Measurements from ENCODE around the gene SLC34A3. TPM values are rescaled to one million over a fixed set of nuclear protein-coding genes. Genes with fewer than 3 reads are reported as not detected.

SLC34A3 gene
- total RNA-seq, 1 donor from 2014 or later: not detected

GRCh38 chr9:137192448-137192780 lies 38.3 kb upstream of the SLC34A3 start:
- TF ChIP-seq CTCF (IDR thresholded peaks at IDR 0.05): no peak
- H3K27ac Mint-ChIP-seq: no peak overlapping the region
- intact Hi-C loops (cut with micrococcal nuclease): no loop called here
- H3K4me1 Mint-ChIP-seq: peaks cover 23% of the 10 kb centered on the region
- H3K9me3 Mint-ChIP-seq: no peaks in the 10 kb centered on the region
- ChIA-PET POLR2A (interaction anchor here (0.6 to 0.8 kb wide), 2 partner anchors 31 to 41 kb away, joined by 3 to 4 read pairs; no protein-coding TSS in a partner anchor), CTCF (no interaction called here)
- peaks cover 24% of the 10 kb centered on the region for H3K36me3 Mint-ChIP-seq (ENCODE audit: low read depth)
- no peak for DNase-seq
- no peaks in the 10 kb centered on the region for H3K27me3 Mint-ChIP-seq
- no peak overlapping the region for H3K4me3 Mint-ChIP-seq
- no peak for ATAC-seq (ENCODE audit: low read depth)

- H3K36me3 Mint-ChIP-seq (ENCODE audit: low read depth): peaks cover 19% of the 10 kb centered on the region
- no peak overlapping the region for H3K4me3 Mint-ChIP-seq
- H3K27ac Mint-ChIP-seq: no peak overlapping the region
- ATAC-seq (ENCODE audit: low read depth): no peak
- ChIA-PET CTCF (no interaction called here), POLR2A (interaction anchor here (0.6 kb wide), 1 partner anchor 42 kb away, joined by 3 read pairs; no protein-coding TSS in a partner anchor)
- intact Hi-C loops (cut with micrococcal nuclease): no loop called here
- no peak for TF ChIP-seq CTCF (IDR thresholded peaks at IDR 0.05)
- no peaks in the 10 kb centered on the region for H3K27me3 Mint-ChIP-seq
- DNase-seq: no peak
- no peaks in the 10 kb centered on the region for H3K9me3 Mint-ChIP-seq
- peaks cover 19% of the 10 kb centered on the region for H3K4me1 Mint-ChIP-seq
Measured at GRCh38 chr9:137192859-137193258, 37.8 kb upstream of the SLC34A3 start.

- H3K27ac Mint-ChIP-seq: no peak overlapping the region
Measured at GRCh38 chr9:137193771-137194170, 36.9 kb upstream of the SLC34A3 start.

GRCh38 chr9:137194388-137194787 lies 36.3 kb upstream of the SLC34A3 start:
- DNase-seq (no peak), ATAC-seq (ENCODE audit: low read depth) (no peak)
- peaks cover 11% of the 10 kb centered on the region for H3K36me3 Mint-ChIP-seq (ENCODE audit: low read depth)
- no peaks in the 10 kb centered on the region for H3K9me3 Mint-ChIP-seq
- POLR2A ChIA-PET: no interaction called here
- peaks cover 14% of the 10 kb centered on the region for H3K4me1 Mint-ChIP-seq
- no peak for TF ChIP-seq CTCF (IDR thresholded peaks at IDR 0.05)
- intact Hi-C loops (cut with micrococcal nuclease): no loop called here
- no peak overlapping the region for H3K4me3 Mint-ChIP-seq
- H3K27me3 Mint-ChIP-seq: no peaks in the 10 kb centered on the region
- H3K27ac Mint-ChIP-seq: no peak overlapping the region
- CTCF ChIA-PET: no interaction called here

More at GRCh38 chr9:137193771-137194170, 36.9 kb upstream of the SLC34A3 start:
- no peak for ATAC-seq (ENCODE audit: low read depth)
- H3K27me3 Mint-ChIP-seq: no peaks in the 10 kb centered on the region
- no peak overlapping the region for H3K4me3 Mint-ChIP-seq
- no peaks in the 10 kb centered on the region for H3K9me3 Mint-ChIP-seq
- ChIA-PET POLR2A (no interaction called here), CTCF (no interaction called here)
- no peak for TF ChIP-seq CTCF (IDR thresholded peaks at IDR 0.05)
- peaks cover 16% of the 10 kb centered on the region for H3K36me3 Mint-ChIP-seq (ENCODE audit: low read depth)
- peaks cover 17% of the 10 kb centered on the region for H3K4me1 Mint-ChIP-seq
- DNase-seq: no peak
- intact Hi-C loops (cut with micrococcal nuclease): no loop called here

- Mint-ChIP-seq H3K36me3 (ENCODE audit: low read depth) (peaks cover 8% of the 10 kb centered on the region), H3K4me1 (peaks cover 12% of the 10 kb centered on the region), H3K27me3 (no peaks in the 10 kb centered on the region), H3K4me3 (no peak overlapping the region), H3K27ac (no peak overlapping the region), H3K9me3 (no peaks in the 10 kb centered on the region)
- ATAC-seq (ENCODE audit: low read depth) (no peak), DNase-seq (no peak)
- CTCF ChIA-PET: no interaction called here
- POLR2A ChIA-PET: interaction anchor here (0.8 kb wide), 1 partner anchor 28 kb away, joined by 5 read pairs; no protein-coding TSS in a partner anchor
- no peak for TF ChIP-seq CTCF (IDR thresholded peaks at IDR 0.05)
- intact Hi-C loops (cut with micrococcal nuclease): no loop called here
Measured at GRCh38 chr9:137194909-137195308, 35.8 kb upstream of the SLC34A3 start.

Measured in activated B cell treated with CpG ODN at 0.5 μM for 24 hours (primary cell).